ENCODE data around the gene TTC39A.

TTC39A gene

GRCh38 chr1:51299981-51300670 lies 30.2 kb downstream of the TTC39A start:
- Mint-ChIP-seq H3K36me3 (no peaks in the 10 kb centered on the region), H3K4me3 (no peak overlapping the region), H3K9me3 (no peaks in the 10 kb centered on the region), H3K4me1 (peaks cover 52% of the 10 kb centered on the region), H3K27ac (no peak overlapping the region), H3K27me3 (peaks cover 17% of the 10 kb centered on the region)
- ATAC-seq = no peak

GRCh38 chr1:51299185-51299885 lies 31.0 kb downstream of the TTC39A start:
- no peaks in the 10 kb centered on the region for H3K9me3 Mint-ChIP-seq
- no peak for ATAC-seq
- H3K4me1 Mint-ChIP-seq = peaks cover 46% of the 10 kb centered on the region
- peaks cover 17% of the 10 kb centered on the region for H3K27me3 Mint-ChIP-seq
- no peak overlapping the region for H3K27ac Mint-ChIP-seq
- H3K4me3 Mint-ChIP-seq = no peak overlapping the region
- H3K36me3 Mint-ChIP-seq = no peaks in the 10 kb centered on the region

GRCh38 chr1:51298322-51298705 lies 32.0 kb downstream of the TTC39A start:
- H3K36me3 Mint-ChIP-seq = no peaks in the 10 kb centered on the region

GRCh38 chr1:51297401-51298321 lies 32.7 kb downstream of the TTC39A start:
- Mint-ChIP-seq H3K4me3 (peak overlapping the region; percentile 43), H3K36me3 (no peaks in the 10 kb centered on the region), H3K27ac (peak overlapping the region; percentile 36), H3K27me3 (peaks cover 17% of the 10 kb centered on the region), H3K4me1 (peaks cover 33% of the 10 kb centered on the region), H3K9me3 (no peaks in the 10 kb centered on the region)
- no peak for ATAC-seq

More at GRCh38 chr1:51298322-51298705, 32.0 kb downstream of the TTC39A start:
- no peak for ATAC-seq
- Mint-ChIP-seq H3K4me3 (no peak overlapping the region), H3K9me3 (no peaks in the 10 kb centered on the region), H3K27ac (peak overlapping the region; percentile 36), H3K27me3 (peaks cover 17% of the 10 kb centered on the region), H3K4me1 (peaks cover 36% of the 10 kb centered on the region)

- Mint-ChIP-seq H3K4me1 (peaks cover 26% of the 10 kb centered on the region), H3K4me3 (peak overlapping the region; percentile 68), H3K27me3 (peaks cover 17% of the 10 kb centered on the region), H3K36me3 (no peaks in the 10 kb centered on the region), H3K9me3 (no peaks in the 10 kb centered on the region), H3K27ac (peak overlapping the region; percentile 36)
- peak; percentile 56 for ATAC-seq
These were observed 33.7 kb downstream of the TTC39A start for GRCh38 chr1:51296383-51297357.

GRCh38 chr1:51295926-51296325 lies 34.4 kb downstream of the TTC39A start:
- H3K27ac Mint-ChIP-seq = no peak overlapping the region

GRCh38 chr1:51294566-51295184 lies 35.7 kb downstream of the TTC39A start:
- H3K27ac Mint-ChIP-seq = no peak overlapping the region
- H3K36me3 Mint-ChIP-seq = no peaks in the 10 kb centered on the region

More at GRCh38 chr1:51295926-51296325, 34.4 kb downstream of the TTC39A start:
- Mint-ChIP-seq H3K9me3 (no peaks in the 10 kb centered on the region), H3K4me1 (peaks cover 22% of the 10 kb centered on the region), H3K4me3 (no peak overlapping the region), H3K36me3 (no peaks in the 10 kb centered on the region), H3K27me3 (peaks cover 17% of the 10 kb centered on the region)
- no peak for ATAC-seq

GRCh38 chr1:51293898-51294515 lies 36.4 kb downstream of the TTC39A start:
- Mint-ChIP-seq H3K4me1 (peaks cover 22% of the 10 kb centered on the region), H3K27ac (no peak overlapping the region), H3K9me3 (no peaks in the 10 kb centered on the region), H3K27me3 (peaks cover 16% of the 10 kb centered on the region), H3K4me3 (no peak overlapping the region), H3K36me3 (no peaks in the 10 kb centered on the region)
- no peak for ATAC-seq

More at GRCh38 chr1:51294566-51295184, 35.7 kb downstream of the TTC39A start:
- Mint-ChIP-seq H3K9me3 (no peaks in the 10 kb centered on the region), H3K4me1 (peaks cover 22% of the 10 kb centered on the region), H3K27me3 (peaks cover 17% of the 10 kb centered on the region), H3K4me3 (no peak overlapping the region)
- no peak for ATAC-seq

- ATAC-seq = no peak
- no peak overlapping the region for H3K4me3 Mint-ChIP-seq
- no peaks in the 10 kb centered on the region for H3K36me3 Mint-ChIP-seq
- H3K4me1 Mint-ChIP-seq = no peaks in the 10 kb centered on the region
- H3K27me3 Mint-ChIP-seq = no peaks in the 10 kb centered on the region
- H3K9me3 Mint-ChIP-seq = no peaks in the 10 kb centered on the region
- H3K27ac Mint-ChIP-seq = no peak overlapping the region
These were observed 39.9 kb downstream of the TTC39A start for GRCh38 chr1:51290489-51290847.

- Mint-ChIP-seq H3K4me3 (no peak overlapping the region), H3K27me3 (no peaks in the 10 kb centered on the region), H3K36me3 (no peaks in the 10 kb centered on the region), H3K4me1 (no peaks in the 10 kb centered on the region), H3K9me3 (no peaks in the 10 kb centered on the region), H3K27ac (no peak overlapping the region)
- no peak for ATAC-seq
These were observed 40.5 kb downstream of the TTC39A start for GRCh38 chr1:51289676-51290488.

- H3K27ac Mint-ChIP-seq = no peak overlapping the region
- H3K4me1 Mint-ChIP-seq = peaks cover 5% of the 10 kb centered on the region
- no peak overlapping the region for H3K4me3 Mint-ChIP-seq
- no peaks in the 10 kb centered on the region for H3K27me3 Mint-ChIP-seq
- H3K9me3 Mint-ChIP-seq = no peaks in the 10 kb centered on the region
- no peak for ATAC-seq
- no peaks in the 10 kb centered on the region for H3K36me3 Mint-ChIP-seq
These were observed 41.8 kb downstream of the TTC39A start for GRCh38 chr1:51288578-51288977.

- Mint-ChIP-seq H3K4me1 (peaks cover 5% of the 10 kb centered on the region), H3K27me3 (no peaks in the 10 kb centered on the region), H3K36me3 (no peaks in the 10 kb centered on the region), H3K4me3 (no peak overlapping the region), H3K27ac (no peak overlapping the region), H3K9me3 (no peaks in the 10 kb centered on the region)
- no peak for ATAC-seq
These were observed 42.4 kb downstream of the TTC39A start for GRCh38 chr1:51287966-51288365.

- Mint-ChIP-seq H3K4me1 (peaks cover 5% of the 10 kb centered on the region), H3K36me3 (peaks cover 7% of the 10 kb centered on the region), H3K4me3 (no peak overlapping the region), H3K27ac (peak overlapping the region; percentile 30), H3K9me3 (no peaks in the 10 kb centered on the region), H3K27me3 (no peaks in the 10 kb centered on the region)
- ATAC-seq = peak; percentile 76
These were observed 45.3 kb downstream of the TTC39A start for GRCh38 chr1:51285055-51285454.

All from stimulated activated memory B cell treated with anti-CD40 and anti-IgM and Interleukin-4, amounts not matched to agents 10 μg/mL and 1 μg/mL and 100 μg/mL, for 72 hours (primary cell).